Measurements from ENCODE around the gene MID1. TPM values are rescaled to one million over a fixed set of nuclear protein-coding genes. Genes with fewer than 3 reads are reported as not detected.

MID1 gene
- polyA plus RNA-seq, 3 donors: 0.05 to 0.10 TPM; not detected in 1

DNA sequence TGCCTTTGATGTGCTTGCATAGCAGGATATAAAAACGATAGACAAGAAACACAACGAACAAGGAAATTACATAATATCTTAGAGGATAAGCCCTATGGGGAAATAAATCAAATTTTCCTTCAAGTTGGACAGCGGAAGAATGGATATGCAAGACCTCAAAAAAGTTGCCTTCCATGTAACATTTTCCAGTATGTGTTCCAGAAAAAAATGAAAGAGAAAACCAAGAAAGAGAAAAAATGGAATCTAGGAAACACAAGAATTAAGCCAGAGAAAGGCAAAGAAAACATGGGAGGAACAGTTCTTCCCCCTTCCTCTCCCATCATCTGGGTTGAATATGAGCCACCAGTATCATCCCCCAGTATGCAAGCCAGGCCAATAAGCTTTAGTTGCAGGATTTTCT is 34.6 kb upstream of the MID1 start:
- H3K9ac ChIP-seq (ENCODE audit: insufficient read depth, low read length, poor library complexity, severe bottlenecking): no peak overlapping the region
- Mint-ChIP-seq H3K27ac (no peak overlapping the region), H3K4me3 (no peak overlapping the region), H3K4me1 (no peaks in the 10 kb centered on the region), H3K9me3 (peaks cover 0 to 8% (median 0%) of the 10 kb centered on the region in 7 donors), H3K36me3 (no peaks in the 10 kb centered on the region), H3K27me3 (ENCODE audit: low read depth in 3 of 3) (peaks cover 1 to 2% (median 1%) of the 10 kb centered on the region in 3 donors)
- H3K27ac ChIP-seq (ENCODE audit: low read depth in 1 of 2, low read length in 2 of 2): no peak overlapping the region
- H2AFZ ChIP-seq (ENCODE audit: insufficient read depth, low read depth, low read length, poor library complexity, severe bottlenecking): no peak overlapping the region
- no peaks in the 10 kb centered on the region for H3K4me1 ChIP-seq (ENCODE audit: control insufficient read depth in 1 of 2, insufficient read depth in 2 of 2, low read length in 2 of 2)
- no peak overlapping the region for H3K4me2 ChIP-seq (replicated peaks; ENCODE audit: extremely low read depth, low read length, poor library complexity, severe bottlenecking)
- no CpG with 5 or more reads among the region's 3 CpGs for WGBS (ENCODE audit: insufficient coverage)
- no peaks in the 10 kb centered on the region for H3K27me3 ChIP-seq (ENCODE audit: control insufficient read depth in 2 of 2, insufficient read depth in 2 of 2, low read length in 2 of 2)
- no peaks in the 10 kb centered on the region for H3K9me3 ChIP-seq (replicated peaks in 1 of 2; ENCODE audit: control insufficient read depth in 1 of 2, insufficient read depth in 1 of 2, low read length in 2 of 2)
- no peaks in the 10 kb centered on the region for H3K79me2 ChIP-seq (ENCODE audit: insufficient read depth, low read length)
- no peak for DNase-seq
- TF ChIP-seq, protein P1, sequence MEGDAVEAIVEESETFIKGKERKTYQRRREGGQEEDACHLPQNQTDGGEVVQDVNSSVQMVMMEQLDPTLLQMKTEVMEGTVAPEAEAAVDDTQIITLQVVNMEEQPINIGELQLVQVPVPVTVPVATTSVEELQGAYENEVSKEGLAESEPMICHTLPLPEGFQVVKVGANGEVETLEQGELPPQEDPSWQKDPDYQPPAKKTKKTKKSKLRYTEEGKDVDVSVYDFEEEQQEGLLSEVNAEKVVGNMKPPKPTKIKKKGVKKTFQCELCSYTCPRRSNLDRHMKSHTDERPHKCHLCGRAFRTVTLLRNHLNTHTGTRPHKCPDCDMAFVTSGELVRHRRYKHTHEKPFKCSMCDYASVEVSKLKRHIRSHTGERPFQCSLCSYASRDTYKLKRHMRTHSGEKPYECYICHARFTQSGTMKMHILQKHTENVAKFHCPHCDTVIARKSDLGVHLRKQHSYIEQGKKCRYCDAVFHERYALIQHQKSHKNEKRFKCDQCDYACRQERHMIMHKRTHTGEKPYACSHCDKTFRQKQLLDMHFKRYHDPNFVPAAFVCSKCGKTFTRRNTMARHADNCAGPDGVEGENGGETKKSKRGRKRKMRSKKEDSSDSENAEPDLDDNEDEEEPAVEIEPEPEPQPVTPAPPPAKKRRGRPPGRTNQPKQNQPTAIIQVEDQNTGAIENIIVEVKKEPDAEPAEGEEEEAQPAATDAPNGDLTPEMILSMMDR (IDR thresholded peaks at IDR 0.05): no peak
- intact Hi-C loops (cut with micrococcal nuclease): no loop called here
- H4K20me1 ChIP-seq (ENCODE audit: insufficient read depth, low read length): no peaks in the 10 kb centered on the region
- H3K36me3 ChIP-seq (replicated peaks in 1 of 2; ENCODE audit: control insufficient read depth in 1 of 2, insufficient read depth in 2 of 2, low read length in 2 of 2): no peaks in the 10 kb centered on the region
- no peak overlapping the region for H3K4me3 ChIP-seq (replicated peaks in 1 of 3; ENCODE audit: low read depth in 2 of 3, low read length in 3 of 3)

DNA sequence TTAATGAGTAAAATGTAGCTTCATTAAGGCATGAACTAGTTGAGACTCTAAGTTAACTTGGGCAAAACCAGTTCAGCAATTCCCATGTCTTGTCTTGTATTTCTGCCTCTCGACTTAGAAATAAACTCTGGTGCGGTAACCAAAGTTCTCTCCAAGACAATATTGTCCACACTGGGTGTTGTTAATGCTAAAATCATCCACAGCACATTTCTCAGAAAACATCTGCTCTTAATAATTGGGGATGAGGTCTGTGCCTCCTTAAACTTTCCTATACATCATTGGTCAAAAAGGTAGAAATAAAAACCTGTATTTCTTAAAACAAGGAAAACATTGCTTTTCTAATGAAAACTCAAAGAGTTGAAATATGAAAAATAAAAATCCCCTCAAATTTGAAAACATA is 32.9 kb upstream of the MID1 start:
- WGBS (ENCODE audit: insufficient coverage): no CpG with 5 or more reads among the region's 2 CpGs
- intact Hi-C loops (cut with micrococcal nuclease): no loop called here
- peaks cover 1 to 2% (median 1%) of the 10 kb centered on the region in 3 donors for H3K27me3 Mint-ChIP-seq (ENCODE audit: low read depth in 3 of 3)

More for the DNA sequence above, 32.9 kb upstream of the MID1 start:
- Histone ChIP-seq H3K9ac (ENCODE audit: insufficient read depth, low read length, poor library complexity, severe bottlenecking) (no peak overlapping the region), H2AFZ (ENCODE audit: insufficient read depth, low read depth, low read length, poor library complexity, severe bottlenecking) (no peak overlapping the region), H3K36me3 (replicated peaks in 1 of 2; ENCODE audit: control insufficient read depth in 1 of 2, insufficient read depth in 2 of 2, low read length in 2 of 2) (no peaks in the 10 kb centered on the region), H3K27me3 (ENCODE audit: control insufficient read depth in 2 of 2, insufficient read depth in 2 of 2, low read length in 2 of 2) (no peaks in the 10 kb centered on the region), H4K20me1 (ENCODE audit: insufficient read depth, low read length) (no peaks in the 10 kb centered on the region), H3K4me3 (replicated peaks in 1 of 3; ENCODE audit: low read depth in 2 of 3, low read length in 3 of 3) (no peak overlapping the region), H3K27ac (ENCODE audit: low read depth in 1 of 2, low read length in 2 of 2) (no peak overlapping the region), H3K9me3 (replicated peaks in 1 of 2; ENCODE audit: control insufficient read depth in 1 of 2, insufficient read depth in 1 of 2, low read length in 2 of 2) (no peaks in the 10 kb centered on the region), H3K79me2 (ENCODE audit: insufficient read depth, low read length) (no peaks in the 10 kb centered on the region), H3K4me1 (ENCODE audit: control insufficient read depth in 1 of 2, insufficient read depth in 2 of 2, low read length in 2 of 2) (no peaks in the 10 kb centered on the region), H3K4me2 (replicated peaks; ENCODE audit: extremely low read depth, low read length, poor library complexity, severe bottlenecking) (no peak overlapping the region)
- Mint-ChIP-seq H3K4me1 (no peaks in the 10 kb centered on the region), H3K36me3 (no peaks in the 10 kb centered on the region), H3K9me3 (peaks cover 0 to 8% (median 0%) of the 10 kb centered on the region in 7 donors), H3K27ac (no peak overlapping the region), H3K4me3 (no peak overlapping the region)
- no peak for DNase-seq
- TF ChIP-seq, protein P1 (IDR thresholded peaks at IDR 0.05): no peak
